ENCODE results near the gene SHC1.

The SHC1 gene

GRCh38 chr1:154999571-155000410 lies 29.2 kb upstream of the SHC1 start:
- Histone ChIP-seq H3K4me1 (ENCODE audit: control insufficient read depth, insufficient read depth, low read depth, low read length) (peaks cover 26% of the 10 kb centered on the region), H3K18ac (ENCODE audit: low read depth in 1 of 2, low read length in 2 of 2) (peak overlapping the region; percentile 64 to 88), H3K4me3 (ENCODE audit: insufficient read depth in 1 of 2, low read depth in 1 of 2, low read length in 2 of 2) (peak overlapping the region; percentile 45 to 82), H4K8ac (ENCODE audit: low read length) (peak overlapping the region; percentile 27), H3K4me2 (ENCODE audit: low read length, poor library complexity, severe bottlenecking) (peak overlapping the region; percentile 95), H2AFZ (ENCODE audit: low read depth, low read length) (no peak overlapping the region), H3K27ac (ENCODE audit: low read length, poor library complexity, severe bottlenecking) (peak overlapping the region; percentile 97), H3K23ac (ENCODE audit: low read length in 2 of 2) (peak overlapping the region in 1 of 2 experiments; percentile 88), H3K79me1 (replicated peaks; ENCODE audit: low read length, poor library complexity, severe bottlenecking) (peaks cover 7% of the 10 kb centered on the region), H3K14ac (ENCODE audit: low read length in 2 of 2) (no peak overlapping the region), H2AK5ac (ENCODE audit: low read length, severe bottlenecking) (no peak overlapping the region), H2BK120ac (ENCODE audit: low read depth, low read length) (peak overlapping the region; percentile 76), H4K91ac (ENCODE audit: low read length) (peak overlapping the region; percentile 77), H2BK15ac (ENCODE audit: low read depth, poor library complexity, severe bottlenecking) (peak overlapping the region; percentile 85), H3K9ac (ENCODE audit: low read length) (peak overlapping the region; percentile 82), H3K9me3 (ENCODE audit: control insufficient read depth, low read length) (no peaks in the 10 kb centered on the region), H3K27me3 (ENCODE audit: control insufficient read depth in 1 of 2, insufficient read depth in 1 of 2, low read length in 2 of 2) (no peaks in the 10 kb centered on the region), H2BK5ac (ENCODE audit: low read depth, low read length, poor library complexity, severe bottlenecking) (peak overlapping the region; percentile 75), H2BK12ac (ENCODE audit: low read length in 2 of 2) (peak overlapping the region in 1 of 2 experiments; percentile 97), H3K4ac (ENCODE audit: low read depth in 1 of 2, low read length in 2 of 2) (peak overlapping the region; percentile 46 to 92), H3K36me3 (ENCODE audit: control insufficient read depth in 1 of 2, insufficient read depth in 2 of 2, low read depth in 1 of 2, low read length in 2 of 2) (no peaks in the 10 kb centered on the region)
- peak; percentile 44 for DNase-seq
- WGBS: under 1% methylated on average over 36 of the region's 50 CpGs

DNA sequence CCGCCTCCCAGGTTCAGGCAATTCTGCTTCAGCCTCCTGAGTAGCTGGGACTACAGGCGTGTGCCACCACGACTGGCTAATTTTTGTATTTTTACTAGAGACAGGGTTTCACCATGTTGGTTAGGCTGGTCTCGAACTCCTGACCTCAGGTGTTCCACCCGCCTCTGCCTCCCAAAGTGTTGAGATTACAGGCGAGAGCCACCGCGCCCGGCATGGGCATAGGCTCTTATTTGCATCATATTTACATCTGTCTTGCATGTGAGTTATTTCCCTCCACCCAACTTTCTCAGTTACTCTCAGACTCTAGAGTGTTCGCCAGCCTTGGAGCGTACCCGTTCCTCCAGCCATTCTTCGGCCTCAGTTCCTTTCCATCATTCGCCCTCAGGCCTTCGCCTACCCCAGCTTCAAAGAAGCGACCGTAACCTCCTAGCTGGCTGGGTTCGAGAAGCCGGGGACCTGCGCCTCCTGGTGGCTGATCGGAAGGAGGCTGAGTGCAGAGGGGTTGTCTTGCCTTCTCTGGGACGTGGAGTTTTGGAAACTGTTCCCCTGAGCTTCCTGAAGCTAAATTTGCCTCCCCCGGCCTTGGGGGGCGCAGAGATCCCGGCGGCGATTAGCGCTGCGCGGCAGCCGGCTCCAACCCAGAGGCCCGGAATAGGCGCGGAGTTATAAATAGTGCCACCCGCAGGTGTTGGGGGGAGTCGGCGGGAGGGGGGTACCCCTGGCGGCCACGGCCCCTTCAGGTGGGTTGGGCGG lies 28.4 kb upstream of the SHC1 start:
- H2BK120ac ChIP-seq (ENCODE audit: low read depth, low read length): peak overlapping the region; percentile 76
- no peak overlapping the region for H2AK5ac ChIP-seq (ENCODE audit: low read length, severe bottlenecking)
- H3K9me3 ChIP-seq (ENCODE audit: control insufficient read depth, low read length): no peaks in the 10 kb centered on the region
- H3K4ac ChIP-seq (ENCODE audit: low read depth in 1 of 2, low read length in 2 of 2): no peak overlapping the region
- peak overlapping the region; percentile 27 for H4K8ac ChIP-seq (ENCODE audit: low read length)
- H2BK15ac ChIP-seq (ENCODE audit: low read depth, poor library complexity, severe bottlenecking): no peak overlapping the region
- no peak overlapping the region for H3K14ac ChIP-seq (ENCODE audit: low read length in 2 of 2)
- peak overlapping the region in 1 of 2 experiments; percentile 37 for H2BK12ac ChIP-seq (ENCODE audit: low read length in 2 of 2)
- no peaks in the 10 kb centered on the region for H3K27me3 ChIP-seq (ENCODE audit: control insufficient read depth in 1 of 2, insufficient read depth in 1 of 2, low read length in 2 of 2)
- H3K9ac ChIP-seq (ENCODE audit: low read length): peak overlapping the region; percentile 66
- peaks cover 7% of the 10 kb centered on the region for H3K79me1 ChIP-seq (replicated peaks; ENCODE audit: low read length, poor library complexity, severe bottlenecking)
- H3K18ac ChIP-seq (ENCODE audit: low read depth in 1 of 2, low read length in 2 of 2): peak overlapping the region in 1 of 2 experiments; percentile 49
- H3K4me3 ChIP-seq (ENCODE audit: insufficient read depth in 1 of 2, low read depth in 1 of 2, low read length in 2 of 2): peak overlapping the region in 1 of 2 experiments; percentile 63
- no peak overlapping the region for H2BK5ac ChIP-seq (ENCODE audit: low read depth, low read length, poor library complexity, severe bottlenecking)
- 33% methylated on average over 26 of the region's 40 CpGs for WGBS
- H3K4me2 ChIP-seq (ENCODE audit: low read length, poor library complexity, severe bottlenecking): peak overlapping the region; percentile 95
- peaks cover 20% of the 10 kb centered on the region for H3K4me1 ChIP-seq (ENCODE audit: control insufficient read depth, insufficient read depth, low read depth, low read length)
- no peak overlapping the region for H3K27ac ChIP-seq (ENCODE audit: low read length, poor library complexity, severe bottlenecking)
- H2AFZ ChIP-seq (ENCODE audit: low read depth, low read length): no peak overlapping the region
- H3K36me3 ChIP-seq (ENCODE audit: control insufficient read depth in 1 of 2, insufficient read depth in 2 of 2, low read depth in 1 of 2, low read length in 2 of 2): no peaks in the 10 kb centered on the region
- DNase-seq: peak; percentile 62
- H3K23ac ChIP-seq (ENCODE audit: low read length in 2 of 2): no peak overlapping the region
- no peak overlapping the region for H4K91ac ChIP-seq (ENCODE audit: low read length)

GRCh38 chr1:154998201-154998780 lies 27.7 kb upstream of the SHC1 start:
- Histone ChIP-seq H2BK12ac (ENCODE audit: low read length in 2 of 2) (peak overlapping the region in 1 of 2 experiments; percentile 55), H3K27ac (ENCODE audit: low read length, poor library complexity, severe bottlenecking) (no peak overlapping the region), H2BK5ac (ENCODE audit: low read depth, low read length, poor library complexity, severe bottlenecking) (no peak overlapping the region), H3K9me3 (ENCODE audit: control insufficient read depth, low read length) (no peaks in the 10 kb centered on the region), H4K8ac (ENCODE audit: low read length) (no peak overlapping the region), H2AK5ac (ENCODE audit: low read length, severe bottlenecking) (peak overlapping the region; percentile 17), H2BK15ac (ENCODE audit: low read depth, poor library complexity, severe bottlenecking) (no peak overlapping the region), H3K23ac (ENCODE audit: low read length in 2 of 2) (peak overlapping the region in 1 of 2 experiments; percentile 15), H3K18ac (ENCODE audit: low read depth in 1 of 2, low read length in 2 of 2) (no peak overlapping the region), H3K4me3 (ENCODE audit: insufficient read depth in 1 of 2, low read depth in 1 of 2, low read length in 2 of 2) (no peak overlapping the region), H3K79me1 (replicated peaks; ENCODE audit: low read length, poor library complexity, severe bottlenecking) (peaks cover 7% of the 10 kb centered on the region), H3K14ac (ENCODE audit: low read length in 2 of 2) (no peak overlapping the region), H4K91ac (ENCODE audit: low read length) (no peak overlapping the region), H2BK120ac (ENCODE audit: low read depth, low read length) (no peak overlapping the region), H3K27me3 (ENCODE audit: control insufficient read depth in 1 of 2, insufficient read depth in 1 of 2, low read length in 2 of 2) (no peaks in the 10 kb centered on the region), H2AFZ (ENCODE audit: low read depth, low read length) (no peak overlapping the region), H3K9ac (ENCODE audit: low read length) (peak overlapping the region; percentile 66), H3K4me2 (ENCODE audit: low read length, poor library complexity, severe bottlenecking) (no peak overlapping the region), H3K4ac (ENCODE audit: low read depth in 1 of 2, low read length in 2 of 2) (no peak overlapping the region), H3K36me3 (ENCODE audit: control insufficient read depth in 1 of 2, insufficient read depth in 2 of 2, low read depth in 1 of 2, low read length in 2 of 2) (peaks cover 0 to 4% of the 10 kb centered on the region in 2 experiments), H3K4me1 (ENCODE audit: control insufficient read depth, insufficient read depth, low read depth, low read length) (peaks cover 24% of the 10 kb centered on the region)
- WGBS: 92% methylated on average over 14 of the region's 16 CpGs
- DNase-seq: no peak

Data from mesenchymal stem cell (in vitro differentiated cells and primary cell).